GM04504 (cell line): ENCODE results near the gene DERA.
"Not testable (repeated sequence)": the region's sequence is repeated elsewhere in the genome, so short reads cannot be mapped to it uniquely, and the experiment has no call there.

Experiments used
- DNase-seq: peaks from one replicate; pipeline ENCODE4 v3.0.0-alpha.2; 2012; ENCODE audit warnings: low read depth

DERA gene

GRCh38 chr12:15904378-15904920 lies 6.7 kb upstream of the DERA start:
- DNase-seq: no peak

- no peak for DNase-seq
Observed at GRCh38 chr12:15910468-15910863, 666 bp upstream of the DERA start.

- not testable (repeated sequence) for DNase-seq
Observed at GRCh38 chr12:15911931-15912330, 799 bp downstream of the DERA start.

GRCh38 chr12:15914131-15914530 lies 3.0 kb downstream of the DERA start:
- DNase-seq: not testable (repeated sequence)

GRCh38 chr12:15918066-15918465 lies 6.9 kb downstream of the DERA start:
- no peak for DNase-seq

GRCh38 chr12:15919418-15919817 lies 8.3 kb downstream of the DERA start:
- no peak for DNase-seq

GRCh38 chr12:15924956-15925355 lies 13.8 kb downstream of the DERA start:
- DNase-seq: no peak

GRCh38 chr12:15928346-15928745 lies 17.2 kb downstream of the DERA start:
- peak; percentile 66 for DNase-seq

- no peak for DNase-seq
Observed at GRCh38 chr12:15928870-15929571, 17.9 kb downstream of the DERA start.

GRCh38 chr12:15931590-15932053 lies 20.5 kb downstream of the DERA start:
- DNase-seq: no peak

GRCh38 chr12:15932327-15932726 lies 21.2 kb downstream of the DERA start:
- no peak for DNase-seq

- DNase-seq: no peak
Observed at GRCh38 chr12:15932971-15933370, 21.8 kb downstream of the DERA start.

GRCh38 chr12:15933751-15934150 lies 22.6 kb downstream of the DERA start:
- DNase-seq: peak; percentile 15

GRCh38 chr12:15936751-15937150 lies 25.6 kb downstream of the DERA start:
- DNase-seq: no peak

GRCh38 chr12:15937902-15938301 lies 26.8 kb downstream of the DERA start:
- DNase-seq: no peak

- no peak for DNase-seq
Observed at GRCh38 chr12:15939111-15939510, 28.0 kb downstream of the DERA start.

GRCh38 chr12:15942475-15942874 lies 31.3 kb downstream of the DERA start:
- no peak for DNase-seq

- DNase-seq: not testable (repeated sequence)
Observed at GRCh38 chr12:15943519-15943918, 32.4 kb downstream of the DERA start.

GRCh38 chr12:15948461-15948860 lies 37.3 kb downstream of the DERA start:
- DNase-seq: not testable (repeated sequence)

GRCh38 chr12:15955281-15955680 lies 44.1 kb downstream of the DERA start:
- no peak for DNase-seq

GRCh38 chr12:15956010-15956409 lies 44.9 kb downstream of the DERA start:
- DNase-seq: no peak

GRCh38 chr12:15956413-15957185 lies 45.5 kb downstream of the DERA start:
- DNase-seq: no peak

GRCh38 chr12:15962760-15963159 lies 51.6 kb downstream of the DERA start:
- DNase-seq: no peak
